K562 (cell line): ENCODE results near the gene KANK2. TPM values are rescaled to one million over a fixed set of nuclear protein-coding genes. Genes with fewer than 3 reads are reported as not detected.
"Not testable (repeated sequence)": the region's sequence is repeated elsewhere in the genome, so short reads cannot be mapped to it uniquely, and the experiment has no call there.

Source experiments
- ATAC-seq: fragments of 200-7000 bp; cut with Tn5 transposase; 3 replicates; pipeline ENCODE4 v1.9.1; 2020; ENCODE audit warnings: moderate library complexity
- BruUV-seq: library from RNA; stranded (reverse); fragments of 400-500 nt; replicated peaks from 2 replicates; lab custom pipeline; 2021; lab: Mats Ljungman, UMichigan
- CTCF ChIA-PET: fragments of 300-600 bp; formaldehyde crosslinking; extraction: SDS; loops from one replicate; lab custom pipeline; 2021; ENCODE audit warnings: low intra/inter-chr PET ratio; lab: Yijun Ruan, JAX
- POLR2A ChIA-PET: fragments of 300-600, 350-650 bp; sonication (Branson Sonifier 250); formaldehyde crosslinking; extraction: SDS; loops from one replicate; lab custom pipeline; 2021; ENCODE audit warnings: antibody characterized with exemption, inconsistent platforms; lab: Yijun Ruan, JAX
- DNase-seq, 4 experiments: peaks; one replicate each; pipeline versions ENCODE4 v3.0.0 to v3.0.0-alpha.2; 2011 to 2018; ENCODE audit warnings: low spot score in 3 of 4, mixed read lengths in 3 of 4; ENCODE audit errors: extremely low read depth in 1 of 4
- FAIRE-seq: peaks from 2 replicates; lab custom pipeline; 2011; peaks lifted over from hg19 to GRCh38; lab: Jason Lieb, UNC
- H2AFZ ChIP-seq: 2 replicates; pipeline ENCODE4 v1.6.0; 2011; ENCODE audit warnings: low read depth, low read length, control low read depth, inconsistent platforms
- H3K27ac ChIP-seq: fragments of 200-600 bp; 3 replicates; pipeline ENCODE4 v1.8.0; 2011; ENCODE audit warnings: low read depth, mild to moderate bottlenecking, control low read depth, inconsistent platforms, low read length, moderate library complexity, mixed read lengths; ENCODE audit errors: extremely low read depth
- H3K27me3 ChIP-seq, 2 experiments: fragments of 300-600 bp in 1 of 2; 2 replicates in 1 of 2; 3 replicates in 1 of 2; pipeline versions ENCODE4 v1.6.0 to v1.8.0; 2011; ENCODE audit warnings: inconsistent platforms in 2 of 2, low read length in 2 of 2, mild to moderate bottlenecking in 1 of 2, mixed read lengths in 1 of 2, moderate library complexity in 1 of 2; ENCODE audit not compliant: control insufficient read depth in 2 of 2, insufficient read depth in 2 of 2
- H3K36me3 ChIP-seq: fragments of 300-600 bp; 3 replicates; pipeline ENCODE4 v1.8.0; 2011; ENCODE audit warnings: mild to moderate bottlenecking, low read length, inconsistent platforms; ENCODE audit not compliant: control insufficient read depth, insufficient read depth
- H3K4me1 ChIP-seq, 2 experiments: fragments of 200-600 bp in 1 of 2; replicated peaks in 1 of 2; 2 replicates in 1 of 2; 3 replicates in 1 of 2; pipeline versions ENCODE4 v1.5.1 to v1.8.0; 2011; ENCODE audit warnings: inconsistent platforms in 2 of 2, low read length in 2 of 2, mild to moderate bottlenecking in 1 of 2, mixed read lengths in 1 of 2, moderate library complexity in 1 of 2; ENCODE audit not compliant: control insufficient read depth in 2 of 2, insufficient read depth in 2 of 2
- H3K4me2 ChIP-seq: 2 replicates; pipeline ENCODE4 v1.6.1; 2011; ENCODE audit warnings: low read length, control low read depth, inconsistent platforms, mixed read lengths; ENCODE audit not compliant: insufficient read depth
- H3K4me3 ChIP-seq: fragments of 200-600 bp; sonication (generic), shearing (Covaris generic); 2 replicates; pipeline ENCODE4 v1.5.1; 2016; ENCODE audit warnings: control low read depth, inconsistent platforms
- H3K79me2 ChIP-seq: fragments of 200-600 bp; 3 replicates; pipeline ENCODE4 v1.8.0; 2011; ENCODE audit warnings: low read length, inconsistent platforms; ENCODE audit not compliant: control insufficient read depth, insufficient read depth
- H3K9ac ChIP-seq, 2 experiments: 2 replicates each; pipeline versions ENCODE4 v1.6.0 to v1.6.1; 2011; ENCODE audit warnings: low read depth in 2 of 2, low read length in 2 of 2, control low read depth in 1 of 2, inconsistent platforms in 1 of 2, mild to moderate bottlenecking in 1 of 2, mixed read lengths in 1 of 2; ENCODE audit not compliant: insufficient read depth in 1 of 2
- H3K9me1 ChIP-seq: one replicate; pipeline ENCODE4 v1.6.0; 2011; ENCODE audit warnings: inconsistent platforms, mild to moderate bottlenecking, low read length, moderate library complexity; ENCODE audit not compliant: control insufficient read depth, insufficient read depth
- H3K9me3 ChIP-seq: replicated peaks from 2 replicates; pipeline ENCODE4 v1.5.1; 2011; ENCODE audit warnings: low read depth, low read length, inconsistent platforms; ENCODE audit not compliant: control insufficient read depth, insufficient read depth
- H4K20me1 ChIP-seq: replicated peaks from 2 replicates; pipeline ENCODE4 v1.6.1; 2011; ENCODE audit warnings: low read length, inconsistent platforms, mixed read lengths; ENCODE audit not compliant: control insufficient read depth, insufficient read depth
- DPF2 ChIP-seq: fragments of 450-650 bp; IDR thresholded peaks from 2 replicates; pipeline ENCODE4 v1.6.1; 2016
- KDM1A ChIP-seq, 2 experiments: fragments of 450-650 bp; IDR thresholded peaks; 2 replicates each; pipeline ENCODE4 v1.6.1; 2016; ENCODE audit warnings: mild to moderate bottlenecking in 2 of 2
- NFIC ChIP-seq: fragments of 450-650 bp; IDR thresholded peaks from 2 replicates; pipeline ENCODE4 v1.6.1; 2017; ENCODE audit warnings: mild to moderate bottlenecking, inconsistent platforms
- PTBP1 ChIP-seq: fragments of 200-400 bp; formaldehyde crosslinking; IDR thresholded peaks from 2 replicates; pipeline ENCODE4 v1.6.1; 2017; ENCODE audit warnings: low read depth, low read length
- ZNF121 ChIP-seq: sonication (generic); formaldehyde crosslinking; conservative IDR thresholded peaks from 2 replicates; pipeline ENCODE4 v1.8.0; 2022; ENCODE audit warnings: missing genetic modification reagents
- WGBS: fragments of 100-300 bp; shearing (Covaris generic); methylation state at CpG from one replicate; pipeline ENCODE4 v1.1.6; 2016; ENCODE audit warnings: low coverage, mixed read lengths; ENCODE audit not compliant: insufficient coverage; ENCODE audit errors: missing lambda C conversion rate; 5-methylcytosine and 5-hydroxymethylcytosine counted together
- in situ Hi-C: fragments of 300-500 bp; cut with MboI; formaldehyde crosslinking; loops from 4 replicates; pipeline ENCODE4 v1.15.0; 2018; ENCODE audit warnings: inconsistent platforms, mixed read lengths
- intact Hi-C: fragments of 100-400 bp; cut with micrococcal nuclease; formaldehyde crosslinking; loops from 2 replicates; pipeline ENCODE4 v1.14.2; 2022
- polyA plus RNA-seq, 8 experiments: library from polyadenylated mRNA; depleted of rRNA in 4 of 8; stranded (reverse) in 5 of 8; unstranded in 3 of 8; fragments of >200 nt; fragmentation: Nextera tagmentation in 2 of 8; fragmentation: Illumina TruSeq in 1 of 8; extraction: Ambion mirVana in 2 of 8; extraction: Trizol in 1 of 8; gene quantifications; 2 replicates each; pipeline versions ENCODE4 v1.2.1 to v1.2.3, GENCODE V29; 2011 to 2014; ENCODE audit warnings: inconsistent platforms in 1 of 8, missing spikeins in 1 of 8
- total RNA-seq, 7 experiments: library from RNA; depleted of rRNA in 6 of 7; stranded (reverse); fragments of >200 nt in 6 of 7; fragmentation: Illumina TruSeq in 2 of 7; extraction: Trizol in 2 of 7; gene quantifications; 2 replicates each; pipeline versions ENCODE4 v1.2.1 to v1.2.3, GENCODE V29; 2011 to 2021; ENCODE audit warnings: low replicate concordance in 1 of 7
- TF ChIP-seq, protein P1 (sequence below): sonication (generic); formaldehyde crosslinking; IDR thresholded peaks from 2 replicates; pipeline ENCODE4 v1.9.0; 2022; ENCODE audit warnings: mild to moderate bottlenecking, missing genetic modification reagents
- TF ChIP-seq, protein P2 (sequence below): fragments of 450-650 bp; formaldehyde crosslinking; IDR thresholded peaks from 2 replicates; pipeline ENCODE4 v1.4.0; 2022; ENCODE audit warnings: missing genetic modification characterization

KANK2 gene
- total and polyA plus RNA-seq, 9 of the 15 experiments (the other 6 are each of a cell fraction or from before 2014, with no cell fraction given) = 4.4 to 47.8 (median 21.3) TPM

DNA sequence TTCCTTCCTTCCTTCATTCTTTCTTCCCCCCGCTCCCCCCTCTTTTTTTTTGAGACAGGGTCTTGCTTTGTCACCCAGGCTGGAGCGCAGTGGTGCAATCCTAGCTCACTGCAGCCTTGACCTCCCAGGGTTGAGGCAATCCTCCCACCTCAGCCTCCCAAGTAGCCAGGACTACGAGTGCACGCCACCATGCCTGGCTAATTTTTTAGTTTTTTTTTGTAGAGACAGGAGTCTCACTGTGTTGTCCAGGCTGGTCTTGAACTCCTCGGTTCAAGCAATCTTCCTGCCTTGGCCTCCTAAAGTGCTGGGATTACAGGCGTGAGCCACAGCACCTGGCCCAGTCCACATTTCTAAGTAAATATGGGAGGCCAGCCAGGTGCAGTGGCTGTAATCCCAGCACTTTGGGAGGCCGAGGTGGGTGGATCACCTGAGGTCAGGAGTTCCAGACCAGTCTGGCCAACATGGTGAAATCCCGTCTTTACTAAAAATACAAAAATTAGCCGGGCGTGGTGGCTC lies 57.3 kb downstream of the KANK2 start:
- Histone ChIP-seq H3K4me1 (peaks cover 41 to 65% of the 10 kb centered on the region in 2 experiments), H3K27ac (peak overlapping the region; percentile 50; the same call in 1 of the 3 replicates)
- H3K36me3 ChIP-seq, ATAC-seq, H3K9ac ChIP-seq, H3K9me1 ChIP-seq, in situ Hi-C loops, DNase-seq, H4K20me1 ChIP-seq, FAIRE-seq, H3K4me3 ChIP-seq, H3K4me2 ChIP-seq, BruUV-seq, intact Hi-C loops, H3K9me3 ChIP-seq, CTCF ChIA-PET, H3K79me2 ChIP-seq, H3K27me3 ChIP-seq, H2AFZ ChIP-seq, POLR2A ChIA-PET: not testable (repeated sequence)
- 83% methylated on average over 10 of the region's 10 CpGs for WGBS
- TF ChIP-seq PTBP1 (0 out of 2 replicates have a peak, but pooled peaks have one; percentile 3), ZNF121 (CRISPR knock-in tag) (peak; percentile 69), DPF2 (0 out of 2 replicates have a peak, but pooled peaks have one; percentile 53), KDM1A (IDR thresholded peaks at IDR 0.05) (0 out of 4 replicates have a peak, but pooled peaks of 1 of the 2 experiments have one; percentile 16), NFIC (0 out of 2 replicates have a peak, but pooled peaks have one; percentile 1)
- TF ChIP-seq, protein P1, sequence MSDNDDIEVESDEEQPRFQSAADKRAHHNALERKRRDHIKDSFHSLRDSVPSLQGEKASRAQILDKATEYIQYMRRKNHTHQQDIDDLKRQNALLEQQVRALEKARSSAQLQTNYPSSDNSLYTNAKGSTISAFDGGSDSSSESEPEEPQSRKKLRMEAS = 0 out of 2 replicates have a peak, but pooled peaks have one; percentile 2
- TF ChIP-seq, protein P2, sequence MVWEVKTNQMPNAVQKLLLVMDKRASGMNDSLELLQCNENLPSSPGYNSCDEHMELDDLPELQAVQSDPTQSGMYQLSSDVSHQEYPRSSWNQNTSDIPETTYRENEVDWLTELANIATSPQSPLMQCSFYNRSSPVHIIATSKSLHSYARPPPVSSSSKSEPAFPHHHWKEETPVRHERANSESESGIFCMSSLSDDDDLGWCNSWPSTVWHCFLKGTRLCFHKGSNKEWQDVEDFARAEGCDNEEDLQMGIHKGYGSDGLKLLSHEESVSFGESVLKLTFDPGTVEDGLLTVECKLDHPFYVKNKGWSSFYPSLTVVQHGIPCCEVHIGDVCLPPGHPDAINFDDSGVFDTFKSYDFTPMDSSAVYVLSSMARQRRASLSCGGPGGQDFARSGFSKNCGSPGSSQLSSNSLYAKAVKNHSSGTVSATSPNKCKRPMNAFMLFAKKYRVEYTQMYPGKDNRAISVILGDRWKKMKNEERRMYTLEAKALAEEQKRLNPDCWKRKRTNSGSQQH (CRISPR knock-in tag) = 0 out of 2 replicates have a peak, but pooled peaks have one; percentile 7
